ENCODE data around the gene NELFE. TPM values are rescaled to one million over a fixed set of nuclear protein-coding genes. Genes with fewer than 3 reads are reported as not detected.

NELFE gene
- total and polyA plus RNA-seq, 2 of the 13 experiments (the other 11 are each of a cell fraction or from before 2014, with no cell fraction given) = 51.3 to 69.8 TPM

DNA sequence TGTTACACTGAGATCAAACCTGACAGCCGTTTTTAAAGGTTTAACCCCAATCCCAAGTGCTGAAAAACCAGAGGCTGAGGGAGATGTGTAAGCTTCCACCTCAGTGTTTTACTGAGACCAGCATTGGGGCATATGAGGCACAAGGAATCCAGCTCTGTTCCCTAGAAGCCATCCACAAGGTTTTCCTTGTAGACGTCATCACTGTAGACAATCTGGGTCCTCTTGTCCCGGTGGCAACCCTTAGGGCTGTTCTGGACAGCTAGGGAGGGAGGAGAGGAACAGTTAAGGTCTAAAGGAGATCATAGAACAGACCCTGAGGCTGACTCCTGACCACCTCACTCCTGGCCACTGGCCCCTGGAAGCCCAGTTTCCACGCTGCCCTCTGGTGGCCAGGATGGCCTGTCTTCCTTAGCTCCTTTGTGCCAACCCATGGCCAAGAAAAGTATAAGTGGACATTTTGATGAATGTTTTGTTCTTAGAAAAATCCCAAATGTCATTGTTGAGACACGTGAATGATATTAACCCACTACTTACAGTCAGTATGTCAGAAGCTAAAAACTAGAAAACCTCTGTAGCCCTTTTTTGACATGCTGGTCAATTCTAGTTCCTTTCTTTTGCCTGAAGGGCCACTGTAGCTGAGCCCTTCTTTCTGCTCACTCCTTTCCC lies 6.5 kb downstream of the NELFE start (continued):
- TF ChIP-seq BCLAF1 (IDR thresholded peaks at IDR 0.05) (no peak), TSC22D2 (CRISPR knock-in tag; IDR thresholded peaks at IDR 0.05; ENCODE audit: borderline replicate concordance) (no peak), PHF5A (CRISPR knock-in tag; IDR thresholded peaks at IDR 0.05; ENCODE audit: low read depth, unreplicated experiment) (no peak), SCMH1 (CRISPR knock-in tag; IDR thresholded peaks at IDR 0.05; ENCODE audit: borderline replicate concordance) (no peak), ZNF264 (CRISPR knock-in tag; IDR thresholded peaks at IDR 0.05) (no peak), HCFC1 (IDR thresholded peaks at IDR 0.05; ENCODE audit: low read depth, low read length) (no peak), HDAC2 (CRISPR knock-in tag; IDR thresholded peaks at IDR 0.05) (peak; percentile 18; the same call in 1 of the 2 replicates), ARID2 (CRISPR knock-in tag; IDR thresholded peaks at IDR 0.05; ENCODE audit: borderline replicate concordance) (no peak), KMT2A (CRISPR knock-in tag; IDR thresholded peaks at IDR 0.05) (no peak), POLR2A (IDR thresholded peaks at IDR 0.05; ENCODE audit: insufficient read depth in 1 of 2, low read depth in 2 of 2, low read length in 2 of 2) (no peak), SKIL (CRISPR knock-in tag; IDR thresholded peaks at IDR 0.05; ENCODE audit: borderline replicate concordance) (no peak), KDM4B (CRISPR knock-in tag; IDR thresholded peaks at IDR 0.05) (no peak), MAFG (CRISPR knock-in tag; IDR thresholded peaks at IDR 0.05) (no peak), MATR3 (CRISPR knock-in tag; IDR thresholded peaks at IDR 0.05) (no peak), GMEB2 (CRISPR knock-in tag; IDR thresholded peaks at IDR 0.05; ENCODE audit: low read depth) (no peak), SOX5 (CRISPR knock-in tag; IDR thresholded peaks at IDR 0.05; ENCODE audit: borderline replicate concordance) (no peak), AGO2 (optimal IDR thresholded peaks at IDR 0.05; ENCODE audit: low read depth, low read length) (no peak)
- TF ChIP-seq, protein P1, sequence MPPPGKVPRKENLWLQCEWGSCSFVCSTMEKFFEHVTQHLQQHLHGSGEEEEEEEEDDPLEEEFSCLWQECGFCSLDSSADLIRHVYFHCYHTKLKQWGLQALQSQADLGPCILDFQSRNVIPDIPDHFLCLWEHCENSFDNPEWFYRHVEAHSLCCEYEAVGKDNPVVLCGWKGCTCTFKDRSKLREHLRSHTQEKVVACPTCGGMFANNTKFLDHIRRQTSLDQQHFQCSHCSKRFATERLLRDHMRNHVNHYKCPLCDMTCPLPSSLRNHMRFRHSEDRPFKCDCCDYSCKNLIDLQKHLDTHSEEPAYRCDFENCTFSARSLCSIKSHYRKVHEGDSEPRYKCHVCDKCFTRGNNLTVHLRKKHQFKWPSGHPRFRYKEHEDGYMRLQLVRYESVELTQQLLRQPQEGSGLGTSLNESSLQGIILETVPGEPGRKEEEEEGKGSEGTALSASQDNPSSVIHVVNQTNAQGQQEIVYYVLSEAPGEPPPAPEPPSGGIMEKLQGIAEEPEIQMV (CRISPR knock-in tag; IDR thresholded peaks at IDR 0.05; ENCODE audit: low read depth) = no peak
- TF ChIP-seq, protein P2, sequence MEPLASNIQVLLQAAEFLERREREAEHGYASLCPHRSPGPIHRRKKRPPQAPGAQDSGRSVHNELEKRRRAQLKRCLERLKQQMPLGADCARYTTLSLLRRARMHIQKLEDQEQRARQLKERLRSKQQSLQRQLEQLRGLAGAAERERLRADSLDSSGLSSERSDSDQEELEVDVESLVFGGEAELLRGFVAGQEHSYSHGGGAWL (CRISPR knock-in tag; IDR thresholded peaks at IDR 0.05) = no peak
- TF ChIP-seq, protein P3, sequence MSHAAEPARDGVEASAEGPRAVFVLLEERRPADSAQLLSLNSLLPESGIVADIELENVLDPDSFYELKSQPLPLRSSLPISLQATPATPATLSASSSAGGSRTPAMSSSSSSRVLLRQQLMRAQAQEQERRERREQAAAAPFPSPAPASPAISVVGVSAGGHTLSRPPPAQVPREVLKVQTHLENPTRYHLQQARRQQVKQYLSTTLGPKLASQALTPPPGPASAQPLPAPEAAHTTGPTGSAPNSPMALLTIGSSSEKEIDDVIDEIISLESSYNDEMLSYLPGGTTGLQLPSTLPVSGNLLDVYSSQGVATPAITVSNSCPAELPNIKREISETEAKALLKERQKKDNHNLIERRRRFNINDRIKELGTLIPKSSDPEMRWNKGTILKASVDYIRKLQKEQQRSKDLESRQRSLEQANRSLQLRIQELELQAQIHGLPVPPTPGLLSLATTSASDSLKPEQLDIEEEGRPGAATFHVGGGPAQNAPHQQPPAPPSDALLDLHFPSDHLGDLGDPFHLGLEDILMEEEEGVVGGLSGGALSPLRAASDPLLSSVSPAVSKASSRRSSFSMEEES (CRISPR knock-in tag; IDR thresholded peaks at IDR 0.05) = no peak
